Muscle of arm (tissue), 12 donors: ENCODE data around the gene PLA2R1. TPM values are rescaled to one million over a fixed set of nuclear protein-coding genes. Genes with fewer than 3 reads are reported as not detected.
"Not testable (repeated sequence)": the region's sequence is repeated elsewhere in the genome, so short reads cannot be mapped to it uniquely, and the experiment has no call there.

ENCODE experiments used
- DNase-seq: peaks from one replicate; pipeline ENCODE4 v3.0.0-alpha.2; 2013
- polyA plus RNA-seq, 12 donors: library from polyadenylated mRNA; unstranded; fragments of 120-200 nt; gene quantifications; one replicate each; pipeline ENCODE4 v1.2.1, GENCODE V29; 2013; ENCODE audit not compliant: insufficient read length in 12 of 12

The PLA2R1 gene
- polyA plus RNA-seq, 12 donors, result 0.91 to 10.6 (median 1.8) TPM; not detected in 1

GRCh38 chr2:159982842-159983785 is 79.3 kb downstream of the PLA2R1 start:
- DNase-seq, result peak; percentile 27

GRCh38 chr2:159982270-159982669 is 80.1 kb downstream of the PLA2R1 start:
- DNase-seq, result peak; percentile 22

- DNase-seq, result no peak
These were observed 85.8 kb downstream of the PLA2R1 start for GRCh38 chr2:159976527-159977160.

GRCh38 chr2:159973325-159973724 is 89.1 kb downstream of the PLA2R1 start:
- no peak for DNase-seq

GRCh38 chr2:159971365-159972152 is 90.9 kb downstream of the PLA2R1 start:
- no peak for DNase-seq

GRCh38 chr2:159970548-159970947 is 91.9 kb downstream of the PLA2R1 start:
- not testable (repeated sequence) for DNase-seq

- peak; percentile 54 for DNase-seq
These were observed 94.0 kb downstream of the PLA2R1 start for GRCh38 chr2:159968279-159968900.

- DNase-seq, result no peak
These were observed 98.7 kb downstream of the PLA2R1 start for GRCh38 chr2:159963700-159964099.

GRCh38 chr2:159962513-159962912 is 99.9 kb downstream of the PLA2R1 start:
- DNase-seq, result not testable (repeated sequence)

- no peak for DNase-seq
These were observed 101.0 kb downstream of the PLA2R1 start for GRCh38 chr2:159961451-159961850.

- no peak for DNase-seq
These were observed 101.4 kb downstream of the PLA2R1 start for GRCh38 chr2:159961037-159961436.

- no peak for DNase-seq
These were observed 102.0 kb downstream of the PLA2R1 start for GRCh38 chr2:159960414-159960813.

GRCh38 chr2:159959136-159959535 is 103.3 kb downstream of the PLA2R1 start:
- DNase-seq, result no peak

- no peak for DNase-seq
These were observed 109.1 kb downstream of the PLA2R1 start for GRCh38 chr2:159953136-159953823.

GRCh38 chr2:159946326-159946999 is 116.0 kb downstream of the PLA2R1 start:
- DNase-seq, result peak; percentile 54

GRCh38 chr2:159944874-159945273 is 117.5 kb downstream of the PLA2R1 start:
- DNase-seq, result no peak

- no peak for DNase-seq
These were observed 120.3 kb downstream of the PLA2R1 start for GRCh38 chr2:159942146-159942545.

- DNase-seq, result no peak
These were observed 120.7 kb downstream of the PLA2R1 start for GRCh38 chr2:159941729-159942128.

GRCh38 chr2:159939946-159940345 is 122.5 kb downstream of the PLA2R1 start:
- no peak for DNase-seq

GRCh38 chr2:159938395-159938794 is 124.0 kb downstream of the PLA2R1 start:
- DNase-seq, result no peak
